HG03097 (cell line): ENCODE measurements around the gene ABO.
"Not testable (repeated sequence)": the region's sequence is repeated elsewhere in the genome, so short reads cannot be mapped to it uniquely, and the experiment has no call there.

ENCODE experiments used
- ATAC-seq: cut with Tn5 transposase; IDR thresholded peaks from one replicate; pipeline ENCODE4 v1.9.1; 2021; ENCODE audit not compliant: unreplicated experiment, low FRiP score

ABO gene

GRCh38 chr9:133294257-133294656, 19.3 kb upstream of the ABO start:
- ATAC-seq, result no peak

GRCh38 chr9:133290751-133291302, 15.8 kb upstream of the ABO start:
- no peak for ATAC-seq

- ATAC-seq, result no peak
These were observed 11.5 kb upstream of the ABO start for GRCh38 chr9:133286523-133286922.

- ATAC-seq, result no peak
These were observed 10.3 kb upstream of the ABO start for GRCh38 chr9:133285252-133285775.

GRCh38 chr9:133284362-133284761, 9.4 kb upstream of the ABO start:
- ATAC-seq, result no peak

GRCh38 chr9:133283255-133284032, 8.4 kb upstream of the ABO start:
- not testable (repeated sequence) for ATAC-seq

GRCh38 chr9:133282464-133283238, 7.7 kb upstream of the ABO start:
- no peak for ATAC-seq

- no peak for ATAC-seq
These were observed 5.4 kb upstream of the ABO start for GRCh38 chr9:133280392-133280791.

GRCh38 chr9:133278161-133279114, 3.4 kb upstream of the ABO start:
- ATAC-seq, result no peak

GRCh38 chr9:133277467-133277866, 2.5 kb upstream of the ABO start:
- ATAC-seq, result no peak

- ATAC-seq, result no peak
These were observed 1.9 kb upstream of the ABO start for GRCh38 chr9:133276923-133277322.

- ATAC-seq, result no peak
These were observed 1.2 kb upstream of the ABO start for GRCh38 chr9:133276001-133276884.

- ATAC-seq, result no peak
These were observed 531 bp downstream of the ABO start for GRCh38 chr9:133274236-133275104.

GRCh38 chr9:133273819-133274218, 1.2 kb downstream of the ABO start:
- no peak for ATAC-seq

GRCh38 chr9:133273098-133273497, 1.9 kb downstream of the ABO start:
- ATAC-seq, result no peak

GRCh38 chr9:133269537-133270362, 5.3 kb downstream of the ABO start:
- ATAC-seq, result no peak

- not testable (repeated sequence) for ATAC-seq
These were observed 5.9 kb downstream of the ABO start for GRCh38 chr9:133269136-133269535.
